Activated CD8-positive, alpha-beta memory T cell treated with anti-CD3 and anti-CD28 coated beads, Interleukin-2, amount 50 U/mL, for 4 hours (primary cell): Measurements from ENCODE around the gene QRFP.

Source experiments
- DNase-seq: peaks from one replicate; pipeline ENCODE4 v3.0.0-alpha.2; 2020

The QRFP gene

DNA sequence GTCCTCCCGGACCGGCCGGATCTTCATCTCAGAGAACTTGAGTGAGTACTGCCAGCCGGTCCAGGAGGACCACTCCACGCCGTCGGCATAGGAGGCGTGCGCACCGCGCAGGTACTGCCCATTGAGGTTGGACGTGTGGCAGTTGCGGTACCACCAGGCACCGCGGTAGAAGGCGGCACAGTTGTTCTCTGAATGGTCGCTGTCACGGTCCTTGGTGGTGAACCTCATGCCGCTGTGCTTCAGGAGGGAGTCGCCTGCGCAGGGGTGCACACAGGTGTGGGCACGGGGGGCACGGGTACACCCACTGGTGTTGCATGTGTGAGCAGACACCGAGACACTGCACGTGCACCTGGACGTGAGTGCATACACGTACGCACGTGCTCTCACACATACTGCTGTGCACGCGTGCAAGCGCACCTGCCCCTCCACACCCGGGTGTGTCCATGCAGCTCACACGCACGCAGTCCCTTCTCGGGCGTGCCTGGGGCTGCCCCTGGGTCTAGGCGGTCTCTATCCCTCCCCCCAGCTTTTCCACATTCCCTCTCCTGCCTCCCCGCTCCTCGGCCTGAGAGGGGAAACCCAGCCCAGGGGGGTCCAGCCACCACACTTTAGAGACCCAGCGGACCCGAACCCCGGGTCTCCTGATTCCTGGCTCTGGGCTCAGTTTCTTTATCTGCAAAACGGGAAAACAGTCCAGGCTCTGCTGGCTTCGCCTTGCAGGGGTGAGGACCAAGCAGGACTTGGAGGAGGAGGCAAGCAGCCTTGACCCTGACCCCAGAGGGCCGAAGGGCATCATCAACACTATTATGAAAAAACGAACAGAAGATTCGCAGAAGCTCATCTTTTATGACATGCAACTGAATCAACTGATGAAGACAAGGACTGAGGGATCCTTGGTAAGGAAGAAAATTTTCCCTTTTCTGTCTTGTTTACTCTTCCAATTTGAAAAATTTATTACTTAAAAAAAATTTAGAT lies 7.7 kb upstream of the QRFP start:
- DNase-seq, result no peak

DNA sequence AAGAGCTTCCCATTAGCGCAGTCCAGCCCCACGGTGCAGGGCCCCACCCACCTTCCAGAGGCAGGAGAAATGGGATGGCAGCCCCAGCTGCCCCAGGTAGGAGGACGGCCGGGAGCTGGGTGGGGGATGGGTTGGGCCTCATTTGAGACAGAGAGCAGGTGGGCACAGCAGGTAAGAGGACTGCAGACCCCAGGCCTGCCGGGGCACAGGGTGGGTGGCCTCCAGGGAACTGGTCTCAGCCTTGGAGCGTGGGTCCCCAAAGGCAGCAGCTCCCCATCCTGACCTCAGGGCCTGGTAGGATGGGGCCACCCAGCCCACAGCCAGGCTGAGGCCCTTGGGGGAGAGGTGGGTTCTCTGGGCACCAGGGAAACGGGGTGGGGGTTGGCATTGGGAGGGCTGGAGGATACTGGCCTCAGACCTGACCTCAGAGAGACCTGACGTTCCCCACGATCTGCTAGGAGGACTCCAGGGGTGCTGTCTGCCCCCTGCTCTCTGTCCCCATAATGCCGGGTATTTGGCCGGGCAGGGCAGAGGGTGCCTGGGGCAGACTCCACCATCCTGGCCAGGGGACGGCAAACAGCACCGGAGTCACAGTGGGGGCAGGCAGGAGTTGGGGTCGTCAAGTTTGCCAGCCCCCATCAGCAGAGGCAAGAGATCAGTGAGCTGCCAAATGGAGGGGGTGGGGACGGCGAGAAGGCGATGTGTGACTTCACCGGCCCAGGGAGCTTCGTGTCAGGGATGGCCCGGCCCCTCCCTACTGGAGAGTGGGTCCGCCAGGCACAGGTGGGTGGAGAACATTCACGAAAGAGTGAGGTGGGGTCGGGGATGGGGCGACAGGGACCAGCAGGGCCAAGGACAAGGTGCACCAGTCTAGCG lies 6.8 kb upstream of the QRFP start:
- DNase-seq, result no peak

DNA sequence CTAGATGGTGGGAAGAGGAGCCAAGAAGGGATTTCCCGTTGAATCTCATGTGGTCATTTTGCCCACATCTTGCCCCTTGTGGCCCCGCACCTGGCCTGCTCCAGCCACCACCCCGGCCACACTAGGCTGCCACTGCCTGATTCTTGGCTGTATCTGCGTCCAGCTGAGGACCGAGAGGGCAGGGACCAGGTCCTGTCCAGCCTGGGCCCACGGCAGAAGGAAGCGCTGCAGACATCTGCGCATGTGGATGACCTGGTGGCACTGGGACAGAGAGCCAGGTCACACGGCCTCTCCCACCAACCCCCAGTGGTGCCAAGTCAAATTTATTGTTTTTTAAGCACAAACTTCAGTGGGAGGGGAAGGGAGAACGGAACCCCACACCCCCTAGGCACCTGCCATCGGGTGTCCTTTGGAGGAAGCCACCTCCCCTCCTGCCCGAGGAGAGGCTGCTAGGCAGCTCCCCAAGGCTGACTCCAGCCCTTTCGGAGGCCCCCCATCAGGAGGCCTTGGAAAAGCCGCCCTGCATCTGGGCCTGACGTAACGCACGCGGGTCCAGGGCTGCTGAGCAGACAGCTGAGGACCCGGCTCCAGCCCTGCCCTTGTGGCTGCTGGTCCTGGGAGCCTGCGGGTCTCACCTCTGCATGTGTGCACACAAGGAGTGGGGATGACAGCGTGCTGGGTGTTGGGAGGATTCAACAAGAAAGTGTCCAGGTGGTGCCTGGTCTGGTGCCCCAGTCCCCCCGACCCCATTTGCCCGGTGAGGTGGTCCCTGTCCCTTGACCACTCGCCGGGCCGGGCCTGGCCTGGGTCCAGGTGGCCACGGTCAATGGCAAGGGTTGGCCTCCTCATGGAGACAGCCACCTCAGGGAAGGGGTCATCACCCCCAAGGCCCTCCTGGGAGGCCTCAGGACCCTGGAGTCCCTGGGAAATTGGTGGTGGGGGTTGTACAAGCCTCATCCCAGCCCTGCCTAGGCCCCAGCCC lies 5.9 kb upstream of the QRFP start:
- DNase-seq, result no peak

DNA sequence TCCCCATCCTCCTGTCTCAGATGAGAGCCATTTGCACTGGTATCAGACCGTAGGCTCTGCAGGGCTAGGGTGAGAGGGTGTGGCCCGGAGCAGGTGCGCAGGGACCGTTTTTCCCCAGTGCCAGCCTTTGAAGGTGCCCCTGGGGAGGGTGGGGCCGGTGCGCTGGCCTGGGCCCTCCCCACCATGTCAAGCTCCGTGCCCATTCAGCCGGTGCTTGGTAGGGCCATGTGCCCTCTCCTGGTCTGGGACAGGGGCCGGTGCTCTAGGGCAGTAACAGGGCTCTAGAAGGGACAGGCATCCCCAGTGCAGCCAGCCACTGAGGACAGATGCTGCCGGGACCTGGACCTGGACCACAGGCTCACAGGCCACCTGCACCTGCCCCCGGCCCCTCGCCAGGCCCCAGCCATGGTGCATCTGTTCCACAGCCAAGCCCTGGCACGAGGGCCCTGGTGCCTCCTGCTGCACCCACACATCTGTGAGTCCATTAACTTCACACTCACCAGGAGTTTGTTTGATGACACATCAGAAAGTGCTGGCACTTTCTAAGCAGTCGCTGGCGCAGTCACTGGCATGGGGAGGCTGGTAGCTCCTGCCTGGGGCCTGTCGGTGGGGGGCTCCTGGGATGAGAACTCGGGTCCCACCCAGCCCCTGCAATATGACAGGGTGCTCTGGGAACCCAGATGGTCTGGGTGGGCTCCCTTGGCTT lies 5.0 kb upstream of the QRFP start:
- DNase-seq, result no peak

- no peak for DNase-seq
Observed at GRCh38 chr9:130900701-130901497, 4.3 kb upstream of the QRFP start.

DNA sequence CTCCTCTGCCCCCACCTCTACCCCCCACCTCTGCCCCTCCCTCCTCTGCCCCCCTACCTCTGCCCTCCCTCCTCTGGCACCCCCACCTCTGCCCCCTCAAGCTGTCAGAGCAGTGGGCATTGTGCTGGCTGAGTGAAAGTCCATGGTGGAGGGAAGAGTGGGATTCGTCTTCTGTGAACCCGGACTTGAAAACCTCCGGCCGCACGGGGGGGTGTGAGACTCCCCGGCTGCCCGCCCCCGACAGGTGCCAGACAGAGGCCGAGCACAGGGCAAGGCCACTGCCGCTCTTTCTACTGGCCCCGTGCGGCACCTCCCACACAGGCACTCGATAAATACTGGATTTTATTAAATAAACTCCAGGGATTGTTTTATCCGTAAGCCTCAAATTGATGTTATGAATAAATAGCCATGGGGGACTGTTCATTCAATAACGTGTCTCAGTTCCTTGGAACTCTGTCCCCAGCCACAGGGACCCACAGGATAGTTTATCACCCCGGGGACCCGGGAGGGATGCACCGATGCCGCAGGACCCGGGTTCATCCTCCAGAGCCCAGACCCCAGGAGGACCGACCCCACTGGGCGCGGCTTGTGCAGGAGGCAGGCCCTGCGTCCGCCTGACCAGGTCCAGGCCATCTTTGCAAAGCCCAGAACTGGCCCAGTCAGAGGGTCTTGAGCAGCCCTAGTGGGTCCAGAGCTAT lies 2.6 kb upstream of the QRFP start:
- no peak for DNase-seq

GRCh38 chr9:130898552-130898852 lies 1.9 kb upstream of the QRFP start:
- DNase-seq, result no peak

GRCh38 chr9:130897848-130898551 lies 1.4 kb upstream of the QRFP start:
- DNase-seq, result no peak

GRCh38 chr9:130897105-130897751 lies 616 bp upstream of the QRFP start:
- no peak for DNase-seq

DNA sequence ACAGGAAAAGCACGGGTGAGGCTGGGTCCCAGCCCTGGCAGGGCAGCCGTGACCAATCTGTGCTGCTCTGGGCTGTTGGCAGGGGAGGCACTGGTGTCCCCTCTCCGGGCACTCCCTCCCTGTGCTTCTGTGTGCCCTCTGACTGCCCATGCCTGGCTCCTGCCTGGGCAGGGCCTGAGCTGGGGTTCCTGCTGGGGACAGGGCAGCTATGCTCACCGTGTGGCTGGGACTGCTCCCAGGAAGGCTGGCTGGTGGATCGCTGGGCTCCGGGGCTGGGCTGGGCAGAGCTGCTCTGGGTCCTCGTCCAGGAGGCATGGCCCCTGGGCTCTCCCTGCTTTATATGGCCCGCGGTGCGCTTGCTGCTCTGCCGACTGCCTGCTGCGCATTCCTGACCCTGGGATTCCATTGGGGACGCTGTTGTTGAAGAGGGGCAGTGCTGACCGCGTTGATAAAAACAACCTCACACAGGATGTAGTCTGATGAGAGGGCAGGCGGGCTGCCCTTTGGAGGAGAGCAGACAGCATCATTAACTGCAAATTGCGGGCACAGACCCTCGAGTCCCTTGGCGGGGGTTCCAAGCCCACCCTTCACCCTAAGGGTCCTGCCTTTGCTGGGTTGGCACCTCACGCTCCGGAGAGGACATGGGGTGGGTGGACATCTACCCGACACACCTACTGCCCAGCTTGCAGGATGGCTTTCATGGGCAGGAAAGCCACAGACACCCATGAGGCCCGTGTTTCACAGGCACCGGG lies 955 bp downstream of the QRFP start:
- DNase-seq, result no peak

- DNase-seq, result no peak
Observed at GRCh38 chr9:130895038-130895437, 1.6 kb downstream of the QRFP start.

DNA sequence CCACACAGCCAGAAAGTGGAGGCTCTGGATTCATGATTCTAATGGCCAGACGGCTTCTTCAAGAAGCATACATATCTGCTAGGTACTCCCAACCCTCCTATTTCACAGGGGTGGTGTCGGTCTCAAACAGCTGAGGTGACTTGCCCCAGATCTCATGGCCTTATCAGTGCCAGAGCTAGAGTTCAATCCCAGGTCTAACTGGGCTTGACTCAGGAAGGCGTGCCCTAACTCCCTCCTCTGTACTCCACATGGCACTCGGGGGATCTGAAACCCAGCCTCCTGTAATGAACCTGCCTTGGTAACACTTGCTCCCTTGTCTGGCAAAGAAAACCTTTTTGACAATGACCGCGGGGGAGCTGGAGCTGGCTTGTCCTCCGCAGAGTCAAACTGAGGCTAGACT lies 2.1 kb downstream of the QRFP start:
- no peak for DNase-seq

- no peak for DNase-seq
Observed at GRCh38 chr9:130893341-130894101, 3.1 kb downstream of the QRFP start.

DNA sequence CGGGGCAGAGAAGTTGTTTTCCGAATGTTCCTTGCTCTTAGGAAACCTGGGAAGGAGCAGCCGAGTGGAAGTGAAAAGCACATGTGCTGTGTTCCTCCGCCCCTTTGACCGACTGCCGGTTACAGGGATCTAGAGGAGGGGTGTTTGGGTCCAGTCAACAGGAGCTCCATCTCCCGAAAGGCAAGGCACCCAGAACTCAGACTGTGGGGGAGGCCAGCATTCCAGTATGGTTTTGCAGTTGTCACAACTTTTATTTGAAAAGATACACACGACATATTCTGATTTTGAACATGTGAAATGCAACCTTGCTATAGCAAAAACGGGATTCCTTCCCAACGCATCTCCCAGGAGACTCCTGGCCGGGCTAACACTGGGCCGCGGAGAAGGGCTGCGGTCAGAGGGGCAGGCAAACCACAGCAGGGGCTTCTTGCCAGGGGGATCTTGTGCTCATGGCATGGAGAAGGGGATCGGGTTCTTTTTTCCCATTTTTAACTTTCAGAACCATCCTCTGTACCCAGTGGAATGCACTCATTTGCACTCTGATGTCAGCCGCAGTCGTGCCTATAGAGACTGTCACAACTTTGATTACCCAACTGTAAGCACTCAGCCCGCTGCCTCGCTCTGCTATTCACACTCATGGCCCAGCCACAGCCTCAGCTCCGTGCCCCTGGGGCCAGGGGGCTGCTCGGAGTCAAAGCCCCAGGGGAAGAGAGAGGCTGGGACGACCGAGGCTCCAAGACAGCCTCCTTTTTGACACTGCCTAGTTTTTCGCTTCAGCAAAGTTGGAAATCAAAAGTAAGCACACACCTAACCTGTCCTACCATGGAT lies 3.9 kb downstream of the QRFP start:
- no peak for DNase-seq

DNA sequence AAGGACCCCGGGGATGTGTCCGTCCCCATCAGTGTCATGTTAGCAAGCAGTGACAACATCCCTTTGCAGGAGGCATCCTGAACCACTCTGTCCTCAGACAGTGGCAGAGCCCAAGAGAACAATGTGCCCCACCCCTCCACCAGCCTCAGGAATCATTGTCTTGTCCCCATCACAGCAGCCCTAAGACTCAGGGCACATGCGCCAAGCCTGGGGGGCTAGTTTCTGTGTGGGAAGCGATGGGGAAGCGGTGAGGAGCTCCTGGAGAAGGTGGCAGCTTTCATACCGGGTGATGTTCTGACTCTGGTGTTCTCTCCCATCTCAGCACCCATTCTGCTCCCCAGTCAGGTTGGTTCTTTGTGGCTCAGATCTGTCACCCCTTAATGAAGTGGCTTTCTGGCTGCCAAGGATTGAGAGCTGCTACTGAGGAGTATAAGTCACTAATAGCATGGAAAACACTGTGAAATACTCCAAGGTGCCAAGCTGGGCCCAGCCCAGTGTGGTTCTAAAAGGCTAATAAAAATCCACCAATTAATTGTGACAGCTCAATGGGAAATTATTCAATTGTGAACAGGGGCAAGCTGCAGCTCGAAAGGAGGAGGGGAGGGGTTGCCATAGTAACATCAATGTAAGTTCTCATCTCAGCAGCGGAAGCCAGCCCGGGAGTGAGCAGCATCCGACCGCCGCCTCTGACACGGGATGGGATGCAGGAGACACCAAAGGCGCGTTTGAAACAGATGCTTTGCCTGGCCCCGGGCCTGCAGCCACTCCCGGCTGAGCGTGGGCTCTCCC lies 4.7 kb downstream of the QRFP start:
- no peak for DNase-seq
